SKM-1 (cell line): ENCODE results near the gene TUBGCP2.

ENCODE experiments used
- DNase-seq: peaks from one replicate; lab custom pipeline; 2025; ENCODE audit not compliant: unreplicated experiment; lab: John Stamatoyannopoulos, UW

TUBGCP2 gene

DNA sequence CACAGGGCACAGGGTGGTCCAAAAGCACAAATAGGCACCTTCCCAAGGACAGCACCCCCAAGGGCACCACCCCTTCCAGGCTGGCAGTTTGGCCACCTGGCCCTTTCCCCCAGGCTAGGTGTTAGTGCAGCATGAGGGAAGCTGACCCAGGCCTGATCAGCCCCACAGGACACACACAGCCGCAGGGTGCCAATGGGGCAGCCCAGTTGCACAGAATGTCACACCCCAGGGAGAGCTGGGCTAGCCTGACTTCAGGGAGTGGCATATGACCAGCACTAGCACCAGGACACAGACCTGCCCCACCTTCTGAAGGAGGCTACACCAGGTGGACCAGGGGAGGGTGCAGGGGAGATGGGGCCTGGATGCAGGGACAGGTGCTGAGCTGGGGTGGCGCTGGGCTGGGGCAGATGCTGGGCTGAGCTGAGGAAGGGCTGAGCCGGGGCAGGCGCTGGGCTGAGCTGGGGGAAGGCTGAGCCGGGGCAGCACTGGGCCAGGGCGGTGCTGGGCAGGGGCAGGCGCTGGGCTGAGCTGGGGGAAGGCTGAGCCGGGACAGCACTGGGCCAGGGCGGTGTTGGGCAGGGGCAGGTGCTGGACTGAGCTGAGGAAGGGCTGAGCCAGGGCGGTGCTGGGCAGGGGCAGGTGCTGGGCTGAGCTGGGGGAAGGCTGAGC lies 28.1 kb downstream of the TUBGCP2 start:
- no peak for DNase-seq

DNA sequence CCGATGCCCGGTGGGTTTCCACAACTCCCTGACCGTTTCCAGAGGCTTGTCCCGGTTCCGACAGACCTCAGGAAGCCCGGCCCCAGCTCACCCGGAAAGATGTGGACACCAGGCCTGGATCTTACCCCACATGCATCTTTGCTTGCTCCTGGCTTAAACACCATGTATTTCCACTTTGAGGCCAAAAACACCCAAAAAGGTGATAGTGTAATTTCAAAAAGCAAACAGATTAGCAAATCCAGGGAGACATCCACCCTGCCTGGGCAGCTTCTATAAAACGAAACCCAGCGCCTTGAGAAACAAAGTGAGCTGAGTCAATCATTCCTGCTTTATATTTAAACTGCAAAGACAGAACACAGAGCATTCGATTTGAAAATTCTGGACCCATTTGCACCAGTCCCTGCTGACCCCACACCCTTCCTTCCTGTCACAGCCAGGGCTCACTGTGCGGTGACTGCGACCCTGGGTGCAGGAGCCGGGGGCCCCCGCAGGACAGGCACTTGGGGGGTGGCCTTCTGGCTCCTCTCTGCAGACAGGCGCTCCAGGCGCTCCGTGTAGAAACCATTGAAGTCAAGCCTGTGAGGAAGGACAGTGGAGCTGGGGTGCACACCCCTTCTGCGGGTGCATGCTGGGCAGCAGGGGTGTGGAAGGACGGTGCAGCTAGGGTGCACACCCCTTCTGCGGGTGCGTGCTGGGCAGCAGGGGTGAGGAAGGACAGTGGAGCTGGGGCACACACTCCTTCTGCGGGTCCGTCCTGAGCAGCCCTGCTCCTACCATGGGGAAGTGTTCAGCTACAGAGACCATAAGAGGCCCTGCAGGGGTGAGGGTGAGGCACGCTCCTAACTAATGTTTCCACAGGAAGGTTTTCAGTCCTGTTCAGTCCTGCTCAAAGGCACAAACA lies 29.1 kb downstream of the TUBGCP2 start:
- DNase-seq: peak; percentile 66

DNA sequence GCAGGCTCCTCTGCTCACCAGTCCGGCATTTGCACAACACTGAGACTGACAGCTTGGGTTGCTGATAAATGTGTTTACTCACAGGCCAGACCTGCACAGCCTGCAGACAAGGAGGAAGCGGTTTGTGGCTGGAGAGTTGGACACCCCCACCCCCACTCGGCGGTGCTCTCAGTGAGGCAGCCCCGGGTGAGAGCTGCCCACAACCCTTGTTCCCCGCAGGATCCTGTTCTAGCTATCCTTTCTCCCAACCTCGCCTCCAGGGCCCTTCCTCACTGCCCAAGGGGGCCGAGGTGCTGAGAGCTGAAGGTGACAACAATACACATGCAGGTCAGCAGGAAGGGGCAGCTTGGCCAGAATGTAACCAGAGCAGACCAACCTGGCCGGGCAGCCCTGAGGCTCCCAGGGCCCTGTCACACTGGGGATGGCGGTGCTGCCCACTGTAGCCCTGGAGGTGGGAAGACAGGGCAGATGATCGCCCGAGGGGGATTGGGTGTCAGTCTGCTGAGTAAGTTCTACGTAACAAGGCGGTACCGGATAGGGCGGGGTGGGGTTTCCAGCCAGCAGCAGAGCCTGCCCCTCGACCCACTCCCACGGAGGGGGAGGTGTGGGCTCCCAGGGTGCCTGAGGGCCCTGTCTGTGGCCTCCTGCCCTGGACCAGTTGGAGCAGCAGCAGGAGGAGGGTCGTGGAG lies 30.0 kb downstream of the TUBGCP2 start:
- DNase-seq: peak; percentile 95

DNA sequence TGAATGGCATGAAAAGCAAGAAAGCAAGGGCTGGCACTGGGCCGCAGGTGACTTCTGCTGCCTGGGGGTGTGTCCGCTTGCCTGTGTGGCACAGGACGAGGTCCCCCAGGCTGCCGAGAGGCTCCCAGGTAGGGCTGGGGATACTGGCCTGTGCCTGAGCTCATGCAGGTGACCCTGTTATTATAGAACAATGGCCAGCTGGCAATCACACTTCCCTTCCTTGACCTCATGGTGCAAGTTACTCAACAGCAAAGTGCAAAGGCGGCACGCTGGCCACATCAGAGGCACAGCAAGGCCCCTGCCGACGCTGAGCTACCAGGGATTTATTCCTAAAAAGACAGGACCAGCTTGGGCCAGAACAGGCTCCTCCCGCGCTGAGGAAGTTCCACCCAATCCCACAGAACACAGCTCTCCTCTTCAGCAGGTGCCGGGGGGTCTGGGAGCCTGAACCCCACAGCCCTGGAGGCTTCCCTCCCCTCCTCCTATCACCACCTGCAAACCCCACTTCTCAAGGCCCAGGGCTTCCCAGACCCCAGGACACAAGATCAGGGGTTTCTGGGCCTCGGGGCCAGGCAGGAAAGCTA lies 30.6 kb downstream of the TUBGCP2 start:
- DNase-seq: peak; percentile 30

DNA sequence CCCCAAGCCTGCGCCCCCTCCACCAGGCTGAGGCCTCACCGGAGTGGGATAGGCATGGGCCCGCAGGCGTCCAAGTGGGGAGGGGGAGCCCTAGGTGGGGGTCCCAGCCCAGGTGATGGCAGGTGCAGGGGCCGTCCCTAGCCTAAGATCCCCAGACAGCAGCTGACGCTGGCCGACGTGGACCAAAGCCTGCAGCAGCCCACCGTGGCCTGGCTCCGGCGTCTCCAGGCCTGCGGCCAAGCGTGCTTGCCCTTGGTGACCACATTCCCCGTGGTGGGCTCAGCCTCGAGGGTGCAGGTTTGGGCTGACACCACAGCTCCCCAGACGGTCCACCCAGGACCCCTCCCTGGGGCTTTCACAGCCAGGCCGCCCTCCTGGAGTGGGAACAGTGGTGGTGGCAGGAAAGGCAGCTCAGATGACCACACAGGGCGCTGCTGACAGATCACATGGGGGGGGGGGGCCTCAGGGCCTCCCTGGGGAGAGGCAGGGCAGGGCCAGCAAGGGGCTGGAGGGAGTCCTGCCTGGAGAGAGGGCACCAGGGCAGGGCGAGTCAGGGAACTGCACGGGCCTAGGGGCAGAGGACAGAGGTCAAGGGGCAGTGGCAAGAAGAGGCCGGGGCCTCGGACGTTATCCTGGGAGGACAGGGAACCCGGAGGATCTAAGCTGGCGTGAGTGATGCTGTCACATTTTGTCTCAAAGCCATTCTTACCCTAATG lies 31.2 kb downstream of the TUBGCP2 start:
- DNase-seq: no peak

- no peak for DNase-seq
Measured at GRCh38 chr10:133276435-133277201, 32.1 kb downstream of the TUBGCP2 start, which contains the start of gene ADAM8. TSS of gene ADAM8 (minus strand) at chr10:133276868. CDS start at chr10:133276817, 51 bp downstream.

DNA sequence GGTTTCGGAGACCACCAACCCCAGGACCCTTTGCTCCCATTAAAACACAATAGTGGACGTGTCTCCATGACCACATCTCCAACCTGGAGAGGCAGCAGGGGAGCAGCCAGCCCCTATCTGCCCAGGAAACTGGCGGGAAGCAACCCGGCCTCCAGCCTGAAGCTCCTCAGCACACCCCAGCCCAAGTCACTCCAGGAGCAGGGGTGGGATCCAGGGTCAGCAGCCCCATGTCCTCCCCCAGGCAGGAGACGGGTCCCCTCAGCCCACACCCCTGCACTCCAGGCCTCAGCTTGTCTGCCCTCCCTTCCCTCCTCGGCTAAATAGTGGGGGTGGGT lies 32.6 kb downstream of the TUBGCP2 start:
- no peak for DNase-seq

- no peak for DNase-seq
Measured at GRCh38 chr10:133275684-133276092, 33.0 kb downstream of the TUBGCP2 start.

DNA sequence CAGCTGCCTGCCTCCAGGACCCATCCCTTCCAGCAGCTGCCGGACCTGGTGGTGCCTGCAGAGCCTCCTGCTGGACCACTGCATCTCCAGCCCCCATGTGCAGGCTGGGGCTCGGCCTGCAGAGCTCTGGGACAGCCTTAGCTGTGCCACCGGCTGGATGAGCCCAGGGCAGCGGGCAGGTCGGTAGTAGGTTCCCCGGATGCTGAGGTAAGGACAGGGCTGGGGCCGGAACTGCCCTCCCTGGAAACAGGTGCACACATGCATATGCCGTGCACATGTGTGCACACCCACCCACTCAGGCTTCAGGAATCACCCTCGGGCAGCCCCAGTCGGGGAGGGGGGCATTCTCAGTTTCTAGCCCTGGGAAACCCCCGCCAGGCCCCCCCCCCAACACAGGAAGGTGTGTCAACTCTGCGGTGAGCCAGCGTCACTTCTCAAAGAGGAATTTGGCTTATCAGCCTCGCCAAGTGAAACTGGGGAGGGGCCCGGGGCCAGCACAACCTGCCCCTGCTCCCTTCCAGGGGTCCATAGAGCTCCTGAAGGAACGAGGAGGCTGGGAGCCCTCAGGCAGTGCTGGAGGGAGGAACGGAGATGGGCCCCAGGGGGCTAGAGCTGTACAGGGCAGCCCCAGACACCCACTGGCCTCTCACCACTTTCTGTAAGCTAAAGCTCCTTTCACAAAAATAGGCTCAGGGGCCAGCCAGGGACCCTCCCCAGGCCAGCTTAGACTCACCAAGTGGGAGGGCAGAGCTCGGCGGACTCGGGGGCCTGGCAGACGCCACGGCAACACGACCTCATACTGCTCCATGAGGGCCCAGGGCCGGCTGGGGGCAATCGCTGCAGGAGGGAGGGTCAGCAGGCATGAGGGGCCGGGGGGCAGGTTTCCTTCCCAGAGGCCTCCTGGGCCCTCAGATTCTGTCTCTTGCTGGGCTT lies 33.7 kb downstream of the TUBGCP2 start:
- peak; percentile 26 for DNase-seq

GRCh38 chr10:133273534-133274143 lies 35.0 kb downstream of the TUBGCP2 start:
- DNase-seq: no peak

DNA sequence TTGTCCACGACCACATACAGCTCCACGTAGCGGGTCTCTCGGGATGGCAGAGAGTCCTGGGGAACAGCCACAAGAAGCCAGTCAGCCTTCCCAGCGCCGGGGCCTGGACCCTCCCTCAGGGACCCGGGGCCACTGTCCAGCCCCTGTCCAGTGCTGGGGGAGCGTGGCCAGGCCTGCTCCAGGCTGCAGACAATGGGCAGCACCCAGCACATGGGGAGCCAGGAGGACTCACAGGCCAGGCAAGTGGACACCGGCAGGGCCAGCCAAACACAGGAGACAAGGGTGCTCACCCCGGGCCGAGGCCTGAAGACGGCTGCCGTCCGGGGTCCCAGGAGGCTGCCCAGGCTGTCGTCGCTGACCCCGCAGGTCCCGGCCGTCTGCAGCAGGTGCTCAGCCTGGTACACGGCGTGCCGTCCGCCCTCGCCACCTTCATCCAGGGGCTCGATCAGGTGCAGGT lies 35.7 kb downstream of the TUBGCP2 start:
- DNase-seq: no peak

DNA sequence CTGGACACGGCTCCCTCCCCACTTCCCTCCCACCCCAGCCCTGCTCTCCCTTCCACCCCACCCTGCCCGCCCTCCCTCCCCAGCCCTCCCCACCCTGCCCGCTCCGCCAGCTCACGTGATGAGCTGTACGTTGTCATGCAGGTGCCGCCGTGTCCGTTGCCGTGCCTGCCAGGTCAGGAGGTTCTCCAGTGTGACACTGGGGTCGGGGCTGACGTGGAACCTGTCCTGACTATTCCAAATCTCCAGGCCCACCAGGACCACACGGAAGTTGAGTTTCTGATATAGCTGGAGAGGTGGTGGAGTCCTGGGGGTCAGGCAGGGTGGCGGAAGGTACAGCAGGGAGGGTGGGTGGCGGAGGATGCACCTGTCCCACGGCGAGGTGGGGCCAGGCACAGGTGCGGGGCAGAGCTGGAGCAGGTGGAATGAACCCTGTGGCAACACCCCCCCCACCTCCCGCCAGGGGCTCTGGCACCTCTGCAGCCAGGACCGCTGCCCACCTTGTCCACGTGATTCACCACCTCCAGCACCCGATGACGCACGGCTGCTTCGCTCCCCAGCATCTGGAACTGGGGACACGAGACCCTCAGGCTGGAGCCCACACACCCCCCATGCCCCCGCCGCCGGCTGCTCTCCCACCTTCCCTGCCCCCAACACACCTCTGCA lies 36.2 kb downstream of the TUBGCP2 start:
- DNase-seq: no peak

- no peak for DNase-seq
Measured at GRCh38 chr10:133271521-133272300, 37.0 kb downstream of the TUBGCP2 start.

DNA sequence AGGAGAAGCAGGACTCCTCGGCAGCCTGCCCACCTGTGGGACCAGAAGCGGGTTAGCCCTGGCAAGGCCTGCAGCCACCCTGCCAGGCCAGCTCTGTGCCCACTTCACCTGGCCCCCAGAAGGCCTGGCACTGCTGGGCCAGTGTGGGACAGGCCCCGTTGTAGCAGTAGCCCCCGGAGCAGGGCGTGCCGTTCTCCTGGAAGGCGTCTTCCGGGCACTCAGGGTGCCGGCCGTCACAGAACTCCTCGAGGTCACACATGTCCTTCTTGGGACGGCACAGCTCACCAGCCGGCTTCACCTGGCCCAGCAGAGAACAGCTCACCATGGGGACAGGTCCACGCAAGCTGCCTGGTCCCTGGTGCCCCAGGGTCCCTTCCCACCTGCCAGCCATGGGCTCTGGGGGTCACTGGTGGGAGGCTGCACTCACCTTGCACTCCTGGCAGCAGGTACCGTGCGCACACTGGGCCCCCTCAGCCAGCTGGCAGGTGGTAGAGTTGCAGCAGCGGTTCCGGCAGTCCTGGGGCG lies 37.8 kb downstream of the TUBGCP2 start:
- DNase-seq: no peak

GRCh38 chr10:133270204-133270603 lies 38.5 kb downstream of the TUBGCP2 start:
- DNase-seq: no peak

DNA sequence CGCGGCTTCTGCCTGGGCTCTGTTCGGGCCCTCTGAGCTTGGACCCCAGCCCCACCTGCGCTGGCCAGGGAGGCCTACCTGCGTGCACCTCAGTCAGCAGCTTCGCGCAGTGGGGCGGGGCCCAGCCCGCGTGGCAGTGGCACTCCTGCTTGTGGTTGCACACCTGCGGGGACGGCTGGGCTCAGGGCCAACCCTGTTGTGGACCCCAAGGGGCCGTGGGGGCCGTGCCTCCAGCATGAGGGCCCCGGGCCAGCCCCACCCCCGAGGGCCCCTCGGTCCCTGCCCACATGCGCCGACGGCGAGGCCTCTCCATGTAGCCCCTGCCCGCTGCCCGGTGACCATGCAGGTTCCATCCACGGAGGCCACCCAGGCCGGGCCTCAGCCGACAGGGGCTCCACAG lies 39.3 kb downstream of the TUBGCP2 start:
- no peak for DNase-seq

GRCh38 chr10:133268532-133268931 lies 40.1 kb downstream of the TUBGCP2 start:
- DNase-seq: no peak
